Large intestine (tissue), 3 donors: ENCODE results near the gene ROR2. TPM values are rescaled to one million over a fixed set of nuclear protein-coding genes. Genes with fewer than 3 reads are reported as not detected.
A peak's percentile ranks its signal among the peaks of the same experiment; 100 is the strongest.

ENCODE experiments used
- DNase-seq, 2 donors: peaks; one replicate each; pipeline versions ENCODE4 v3.0.0 to v3.0.0-alpha.2; 2013
- H3K27ac ChIP-seq: one replicate; pipeline ENCODE4 v1.5.1; 2013; ENCODE audit warnings: low read length
- H3K27me3 ChIP-seq: 2 replicates; pipeline ENCODE4 v1.6.1; 2013; ENCODE audit warnings: low read length; ENCODE audit not compliant: control insufficient read depth, insufficient read depth
- H3K36me3 ChIP-seq: 2 replicates; pipeline ENCODE4 v1.6.1; 2013; ENCODE audit warnings: low read length; ENCODE audit not compliant: control insufficient read depth, insufficient read depth
- H3K4me1 ChIP-seq: one replicate; pipeline ENCODE4 v1.6.1; 2013; ENCODE audit warnings: low read length; ENCODE audit not compliant: control insufficient read depth, insufficient read depth
- H3K4me3 ChIP-seq: one replicate; pipeline ENCODE4 v1.5.1; 2013; ENCODE audit warnings: low read length
- H3K9me3 ChIP-seq: one replicate; pipeline ENCODE4 v1.6.1; 2013; ENCODE audit warnings: mild to moderate bottlenecking, low read depth, low read length, moderate library complexity; ENCODE audit not compliant: control insufficient read depth
- WGBS: methylation state at CpG from one replicate; pipeline ENCODE4 v1.1.5; 2013; ENCODE audit warnings: low lambda C conversion rate; ENCODE audit not compliant: insufficient coverage; 5-methylcytosine and 5-hydroxymethylcytosine counted together
- polyA plus RNA-seq: library from polyadenylated mRNA; unstranded; fragments of 120-200 nt; gene quantifications from one replicate; pipeline ENCODE4 v1.2.1, GENCODE V29; 2013

ROR2 gene
- polyA plus RNA-seq, 1 donor = 17.5 TPM

DNA sequence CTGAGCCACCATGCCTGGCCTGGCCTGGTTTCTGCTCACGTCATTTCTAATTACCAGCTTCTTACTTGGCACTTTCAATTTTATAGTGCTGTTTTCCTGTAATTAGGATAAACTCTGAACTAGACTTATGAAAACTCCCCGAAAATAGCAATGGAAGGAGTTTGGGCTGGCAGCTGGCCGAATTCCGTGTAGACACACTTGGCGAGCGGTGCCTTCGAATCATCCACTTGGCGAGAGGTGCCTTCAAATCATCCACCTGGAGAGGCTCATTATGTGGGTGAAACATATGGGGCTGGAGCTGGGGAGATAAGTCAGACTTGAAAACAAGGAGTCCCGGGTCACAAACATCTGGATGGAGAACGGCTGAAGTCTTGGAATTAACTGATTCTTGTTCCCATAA, 203.7 kb downstream of the ROR2 start:
- H3K9me3 ChIP-seq = no peaks in the 10 kb centered on the region
- no peaks in the 10 kb centered on the region for H3K36me3 ChIP-seq
- no CpG with 5 or more reads among the region's 10 CpGs for WGBS
- no peak overlapping the region for H3K27ac ChIP-seq
- no peaks in the 10 kb centered on the region for H3K4me1 ChIP-seq
- no peaks in the 10 kb centered on the region for H3K27me3 ChIP-seq
- DNase-seq = no peak
- no peak overlapping the region for H3K4me3 ChIP-seq

GRCh38 chr9:91744114-91744513, 205.9 kb downstream of the ROR2 start:
- H3K4me3 ChIP-seq = no peak overlapping the region
- H3K27ac ChIP-seq = no peak overlapping the region
- no peaks in the 10 kb centered on the region for H3K4me1 ChIP-seq
- no peaks in the 10 kb centered on the region for H3K27me3 ChIP-seq
- 100% methylated on average over 1 of the region's 7 CpGs for WGBS
- no peaks in the 10 kb centered on the region for H3K9me3 ChIP-seq
- no peak for DNase-seq
- H3K36me3 ChIP-seq = no peaks in the 10 kb centered on the region

- H3K36me3 ChIP-seq = peaks cover 7% of the 10 kb centered on the region
- DNase-seq = no peak
- H3K9me3 ChIP-seq = no peaks in the 10 kb centered on the region
- H3K4me3 ChIP-seq = no peak overlapping the region
- H3K27ac ChIP-seq = no peak overlapping the region
- no peaks in the 10 kb centered on the region for H3K27me3 ChIP-seq
- H3K4me1 ChIP-seq = no peaks in the 10 kb centered on the region
These were observed 208.5 kb downstream of the ROR2 start for GRCh38 chr9:91741522-91741921.

- no CpG with 5 or more reads among the region's 10 CpGs for WGBS
- peak; percentile 32 to 50 for DNase-seq
- Histone ChIP-seq H3K27me3 (no peaks in the 10 kb centered on the region), H3K36me3 (peaks cover 9% of the 10 kb centered on the region), H3K4me1 (no peaks in the 10 kb centered on the region), H3K4me3 (no peak overlapping the region), H3K27ac (no peak overlapping the region), H3K9me3 (no peaks in the 10 kb centered on the region)
These were observed 209.3 kb downstream of the ROR2 start for GRCh38 chr9:91740701-91741100.

GRCh38 chr9:91736898-91737601, 213.0 kb downstream of the ROR2 start:
- no peak for DNase-seq
- H3K9me3 ChIP-seq = no peaks in the 10 kb centered on the region
- H3K4me3 ChIP-seq = no peak overlapping the region
- no peak overlapping the region for H3K27ac ChIP-seq
- 100% methylated on average over 1 of the region's 16 CpGs for WGBS
- H3K4me1 ChIP-seq = no peaks in the 10 kb centered on the region
- peaks cover 18% of the 10 kb centered on the region for H3K36me3 ChIP-seq
- H3K27me3 ChIP-seq = no peaks in the 10 kb centered on the region

- H3K27ac ChIP-seq = no peak overlapping the region
- H3K36me3 ChIP-seq = peaks cover 19% of the 10 kb centered on the region
- WGBS = 100% methylated on average over 1 of the region's 5 CpGs
- H3K27me3 ChIP-seq = no peaks in the 10 kb centered on the region
- no peaks in the 10 kb centered on the region for H3K9me3 ChIP-seq
- H3K4me1 ChIP-seq = no peaks in the 10 kb centered on the region
- DNase-seq = no peak
- no peak overlapping the region for H3K4me3 ChIP-seq
These were observed 213.7 kb downstream of the ROR2 start for GRCh38 chr9:91736311-91736710.

DNA sequence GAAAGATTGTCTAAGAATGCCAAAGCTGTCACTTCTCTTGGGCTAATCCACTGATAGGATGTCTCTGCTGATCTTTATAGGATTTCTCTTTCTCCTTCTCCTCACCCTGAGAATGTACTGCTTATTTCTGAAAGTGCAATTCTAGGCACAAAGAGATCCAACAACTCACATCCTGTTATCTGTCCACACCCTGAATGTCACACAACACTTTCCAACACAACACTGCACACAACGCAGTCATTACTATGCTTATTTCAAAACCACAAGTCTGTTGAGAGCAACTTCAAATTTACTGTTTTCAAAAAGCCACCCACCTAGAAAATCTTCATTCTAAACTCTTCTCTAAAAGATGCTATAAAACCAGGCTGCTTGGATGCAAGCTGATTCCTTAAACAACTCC, 215.0 kb downstream of the ROR2 start:
- Histone ChIP-seq H3K36me3 (peaks cover 21% of the 10 kb centered on the region), H3K4me3 (no peak overlapping the region), H3K9me3 (no peaks in the 10 kb centered on the region), H3K27ac (no peak overlapping the region), H3K4me1 (no peaks in the 10 kb centered on the region), H3K27me3 (no peaks in the 10 kb centered on the region)
- no peak for DNase-seq
- WGBS = no CpG with 5 or more reads among the region's 1 CpG

DNA sequence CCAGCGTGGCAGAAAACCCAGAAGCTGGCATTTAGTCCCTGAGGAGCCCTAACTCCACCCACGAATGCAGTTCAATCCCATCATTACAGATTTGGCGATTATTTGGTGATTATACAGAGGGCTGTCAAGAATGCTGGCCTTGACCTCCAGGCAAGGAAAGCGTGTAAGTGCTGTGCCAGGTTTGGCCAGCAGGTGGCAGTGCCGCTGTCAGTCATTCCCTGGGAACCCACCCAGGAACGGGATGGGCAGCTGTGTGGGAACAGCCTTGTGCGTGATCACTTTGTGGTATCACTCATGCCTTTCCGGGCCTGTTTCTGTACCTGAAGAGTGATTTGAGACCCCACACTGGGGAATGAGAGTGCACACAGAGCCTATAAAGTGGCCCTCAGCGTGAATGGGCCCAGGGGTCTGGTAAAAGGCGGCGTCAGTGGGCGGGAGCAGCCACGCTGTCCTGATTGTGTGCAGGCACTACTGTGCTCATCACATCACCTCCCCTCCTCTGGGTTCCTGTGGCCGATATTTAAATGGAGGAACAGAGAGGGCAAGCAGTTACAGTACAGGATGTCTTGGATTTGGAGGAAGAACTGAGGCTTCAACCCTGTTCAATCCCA, 215.6 kb downstream of the ROR2 start:
- Histone ChIP-seq H3K27ac (no peak overlapping the region), H3K9me3 (no peaks in the 10 kb centered on the region), H3K27me3 (no peaks in the 10 kb centered on the region), H3K36me3 (peaks cover 26% of the 10 kb centered on the region), H3K4me3 (no peak overlapping the region), H3K4me1 (no peaks in the 10 kb centered on the region)
- no CpG with 5 or more reads among the region's 14 CpGs for WGBS
- peak; percentile 31 to 32 for DNase-seq

DNA sequence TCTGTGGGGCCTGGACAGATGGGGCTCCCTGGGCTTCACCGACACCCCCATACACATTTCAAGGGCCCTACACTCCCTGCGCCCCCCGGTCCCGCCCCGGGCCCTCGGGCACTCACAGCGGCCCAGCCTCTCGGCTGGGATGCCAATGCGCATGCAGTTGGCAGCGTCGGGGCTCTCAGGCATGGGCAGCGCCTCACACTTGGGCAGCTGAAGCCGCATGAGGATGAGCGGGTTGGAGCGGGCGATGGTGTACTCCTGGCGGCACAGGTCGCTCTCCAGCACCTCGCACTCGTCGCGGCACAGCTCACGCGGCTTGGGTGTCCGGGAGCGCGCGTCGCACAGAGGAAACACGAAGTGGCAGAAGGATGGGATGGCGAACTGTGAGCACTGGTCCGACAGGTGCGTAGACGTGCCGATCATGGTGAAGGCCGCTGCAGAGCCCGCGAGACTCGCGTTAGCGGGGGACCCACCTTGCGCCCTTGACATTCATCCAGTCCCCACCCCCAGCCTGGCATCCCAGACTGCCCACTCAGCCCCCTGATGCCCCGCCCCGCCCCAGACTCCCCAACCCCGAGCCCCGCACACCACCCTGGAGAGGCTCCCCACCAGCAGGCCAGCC, 216.9 kb downstream of the ROR2 start:
- H3K4me1 ChIP-seq = no peaks in the 10 kb centered on the region
- no peak for DNase-seq
- H3K27me3 ChIP-seq = no peaks in the 10 kb centered on the region
- H3K36me3 ChIP-seq = peaks cover 26% of the 10 kb centered on the region
- H3K4me3 ChIP-seq = no peak overlapping the region
- WGBS = no CpG with 5 or more reads among the region's 46 CpGs
- H3K27ac ChIP-seq = no peak overlapping the region
- no peaks in the 10 kb centered on the region for H3K9me3 ChIP-seq

- DNase-seq = no peak
These were observed 217.6 kb downstream of the ROR2 start for GRCh38 chr9:91732187-91733005.

More at GRCh38 chr9:91732187-91733005, 217.6 kb downstream of the ROR2 start:
- Histone ChIP-seq H3K4me1 (no peaks in the 10 kb centered on the region), H3K27ac (no peak overlapping the region), H3K27me3 (no peaks in the 10 kb centered on the region), H3K9me3 (no peaks in the 10 kb centered on the region), H3K4me3 (no peak overlapping the region), H3K36me3 (peaks cover 26% of the 10 kb centered on the region)
- WGBS = no CpG with 5 or more reads among the region's 21 CpGs
